ENCODE results near the gene CLCNKB.

CLCNKB gene

DNA sequence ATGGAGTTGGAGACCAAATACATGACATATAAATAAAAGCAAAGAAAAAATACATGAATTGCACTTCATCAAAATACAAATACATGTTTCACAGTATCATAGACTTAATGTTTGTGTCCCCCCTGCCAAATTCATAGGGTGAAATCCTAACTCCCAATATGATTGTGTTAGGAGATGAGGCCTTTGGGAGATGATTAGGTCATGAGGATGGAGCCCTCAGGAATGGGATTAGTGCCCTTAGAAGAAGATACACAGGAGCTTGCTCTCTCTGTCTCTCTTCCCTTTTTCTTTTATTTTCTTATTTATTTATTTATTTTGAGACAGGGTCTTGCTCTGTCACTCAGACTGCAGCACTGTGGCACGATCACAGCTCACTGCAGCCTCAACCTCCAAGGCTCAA lies 55.8 kb downstream of the CLCNKB start:
- no peaks in the 10 kb centered on the region for H3K9me3 ChIP-seq (ENCODE audit: control insufficient read depth, insufficient read depth, low read length)
- no peaks in the 10 kb centered on the region for H3K4me1 ChIP-seq (ENCODE audit: control insufficient read depth, low read length)
- no peaks in the 10 kb centered on the region for H4K20me1 ChIP-seq (ENCODE audit: control insufficient read depth, insufficient read depth, low read depth, low read length)
- TF ChIP-seq EZH2phosphoT487 (IDR thresholded peaks at IDR 0.05; ENCODE audit: borderline replicate concordance, low read length) = no peak
- TF ChIP-seq, protein P1, sequence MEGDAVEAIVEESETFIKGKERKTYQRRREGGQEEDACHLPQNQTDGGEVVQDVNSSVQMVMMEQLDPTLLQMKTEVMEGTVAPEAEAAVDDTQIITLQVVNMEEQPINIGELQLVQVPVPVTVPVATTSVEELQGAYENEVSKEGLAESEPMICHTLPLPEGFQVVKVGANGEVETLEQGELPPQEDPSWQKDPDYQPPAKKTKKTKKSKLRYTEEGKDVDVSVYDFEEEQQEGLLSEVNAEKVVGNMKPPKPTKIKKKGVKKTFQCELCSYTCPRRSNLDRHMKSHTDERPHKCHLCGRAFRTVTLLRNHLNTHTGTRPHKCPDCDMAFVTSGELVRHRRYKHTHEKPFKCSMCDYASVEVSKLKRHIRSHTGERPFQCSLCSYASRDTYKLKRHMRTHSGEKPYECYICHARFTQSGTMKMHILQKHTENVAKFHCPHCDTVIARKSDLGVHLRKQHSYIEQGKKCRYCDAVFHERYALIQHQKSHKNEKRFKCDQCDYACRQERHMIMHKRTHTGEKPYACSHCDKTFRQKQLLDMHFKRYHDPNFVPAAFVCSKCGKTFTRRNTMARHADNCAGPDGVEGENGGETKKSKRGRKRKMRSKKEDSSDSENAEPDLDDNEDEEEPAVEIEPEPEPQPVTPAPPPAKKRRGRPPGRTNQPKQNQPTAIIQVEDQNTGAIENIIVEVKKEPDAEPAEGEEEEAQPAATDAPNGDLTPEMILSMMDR (IDR thresholded peaks at IDR 0.05; ENCODE audit: low read depth, low read length, poor library complexity, severe bottlenecking) = no peak
- no peaks in the 10 kb centered on the region for H3K79me2 ChIP-seq (ENCODE audit: control insufficient read depth, low read length)
- no peaks in the 10 kb centered on the region for H3K27me3 ChIP-seq (ENCODE audit: control insufficient read depth, low read length)
- H3K9me2 ChIP-seq (replicated peaks; ENCODE audit: control insufficient read depth, low read length) = no peaks in the 10 kb centered on the region
- no peak overlapping the region for H3K4me2 ChIP-seq (ENCODE audit: low read length)
- no peaks in the 10 kb centered on the region for H3F3A ChIP-seq (ENCODE audit: control insufficient read depth, insufficient read depth)
- H3K27ac ChIP-seq (ENCODE audit: low read depth, low read length) = no peak overlapping the region
- H3K4me3 ChIP-seq (ENCODE audit: low read length) = no peak overlapping the region
- no peaks in the 10 kb centered on the region for H3K36me3 ChIP-seq (ENCODE audit: control insufficient read depth, low read length)

- TF ChIP-seq, protein P1 (IDR thresholded peaks at IDR 0.05; ENCODE audit: low read depth, low read length, poor library complexity, severe bottlenecking) = no peak
- TF ChIP-seq EZH2phosphoT487 (IDR thresholded peaks at IDR 0.05; ENCODE audit: borderline replicate concordance, low read length) = no peak
- Histone ChIP-seq H3K27ac (ENCODE audit: low read depth, low read length) (no peak overlapping the region), H3K9me3 (ENCODE audit: control insufficient read depth, insufficient read depth, low read length) (no peaks in the 10 kb centered on the region), H3F3A (ENCODE audit: control insufficient read depth, insufficient read depth) (no peaks in the 10 kb centered on the region), H4K20me1 (ENCODE audit: control insufficient read depth, insufficient read depth, low read depth, low read length) (no peaks in the 10 kb centered on the region), H3K4me1 (ENCODE audit: control insufficient read depth, low read length) (no peaks in the 10 kb centered on the region), H3K4me2 (ENCODE audit: low read length) (no peak overlapping the region), H3K27me3 (ENCODE audit: control insufficient read depth, low read length) (no peaks in the 10 kb centered on the region), H3K4me3 (ENCODE audit: low read length) (no peak overlapping the region), H3K36me3 (ENCODE audit: control insufficient read depth, low read length) (no peaks in the 10 kb centered on the region), H3K79me2 (ENCODE audit: control insufficient read depth, low read length) (no peaks in the 10 kb centered on the region), H3K9me2 (replicated peaks; ENCODE audit: control insufficient read depth, low read length) (no peaks in the 10 kb centered on the region)
Observed at GRCh38 chr1:16101623-16102022, 58.0 kb downstream of the CLCNKB start.

Measured in DOHH2 (cell line).